IPS-15b (cell line): ENCODE data around the gene NLRC5.

ENCODE experiments used
- H3K27me3 ChIP-seq: one replicate; pipeline ENCODE4 v1.6.1; 2013; ENCODE audit warnings: low read length; ENCODE audit not compliant: control insufficient read depth, insufficient read depth
- H3K36me3 ChIP-seq: one replicate; pipeline ENCODE4 v1.6.1; 2013; ENCODE audit warnings: low read length; ENCODE audit not compliant: control insufficient read depth, insufficient read depth
- H3K4me1 ChIP-seq: one replicate; pipeline ENCODE4 v1.6.1; 2013; ENCODE audit warnings: mild to moderate bottlenecking, low read length; ENCODE audit not compliant: control insufficient read depth, insufficient read depth
- H3K4me3 ChIP-seq: one replicate; pipeline ENCODE4 v1.5.1; 2013; ENCODE audit warnings: low read depth, low read length
- H3K9ac ChIP-seq: one replicate; pipeline ENCODE4 v1.6.1; 2013; ENCODE audit warnings: low read depth, mild to moderate bottlenecking, low read length
- H3K9me3 ChIP-seq: one replicate; pipeline ENCODE4 v1.6.1; 2013; ENCODE audit warnings: mild to moderate bottlenecking, low read length; ENCODE audit not compliant: control insufficient read depth, insufficient read depth

Gene NLRC5

DNA sequence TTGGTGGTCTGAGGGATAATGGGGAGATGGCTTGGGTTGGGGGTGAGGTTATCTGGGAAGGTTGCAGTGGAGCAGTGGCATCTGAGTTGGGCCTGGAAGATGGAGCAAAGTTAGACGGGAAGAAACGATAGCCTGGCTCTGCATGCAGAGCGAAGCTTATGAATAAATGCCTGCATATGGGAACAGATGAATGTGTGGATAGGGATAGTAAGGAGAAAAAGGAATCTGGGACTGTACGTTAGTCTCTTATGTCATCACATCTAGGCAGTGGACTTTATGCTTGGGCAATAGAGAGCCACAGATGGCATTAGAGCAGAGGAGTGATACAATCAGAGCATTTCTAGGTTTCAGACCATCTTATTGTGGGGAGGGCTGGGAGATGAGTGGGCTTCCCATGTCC lies 136.0 kb downstream of the NLRC5 start:
- Histone ChIP-seq H3K9ac (no peak overlapping the region), H3K4me3 (no peak overlapping the region), H3K4me1 (no peaks in the 10 kb centered on the region), H3K9me3 (no peaks in the 10 kb centered on the region), H3K36me3 (no peaks in the 10 kb centered on the region), H3K27me3 (no peaks in the 10 kb centered on the region)

- H3K9me3 ChIP-seq = no peaks in the 10 kb centered on the region
- H3K27me3 ChIP-seq = no peaks in the 10 kb centered on the region
- H3K4me3 ChIP-seq = no peak overlapping the region
- H3K4me1 ChIP-seq = no peaks in the 10 kb centered on the region
- no peak overlapping the region for H3K9ac ChIP-seq
- H3K36me3 ChIP-seq = no peaks in the 10 kb centered on the region
These were observed 136.6 kb downstream of the NLRC5 start for GRCh38 chr16:57125969-57126368.

DNA sequence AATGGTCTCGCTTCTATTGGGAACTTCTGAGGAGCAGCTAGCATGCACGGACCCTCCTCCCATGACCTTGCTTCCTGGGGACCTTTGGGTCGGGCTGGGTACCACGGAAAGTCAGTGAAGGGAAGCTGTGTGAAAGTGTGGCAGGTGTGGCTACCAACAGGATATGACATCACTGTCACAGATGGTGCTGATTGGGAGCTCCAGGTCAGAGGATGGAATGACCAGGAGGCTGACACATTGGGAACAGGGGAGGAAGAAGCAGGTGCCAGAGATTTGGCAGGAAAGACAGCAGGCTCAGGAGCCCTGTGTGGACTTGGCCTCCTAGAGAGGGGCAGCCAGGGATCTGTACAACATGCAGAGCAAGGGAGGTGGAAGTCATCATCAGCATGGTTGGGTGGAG lies 137.1 kb downstream of the NLRC5 start:
- Histone ChIP-seq H3K4me3 (no peak overlapping the region), H3K9me3 (no peaks in the 10 kb centered on the region), H3K27me3 (no peaks in the 10 kb centered on the region), H3K9ac (no peak overlapping the region), H3K36me3 (no peaks in the 10 kb centered on the region), H3K4me1 (no peaks in the 10 kb centered on the region)

DNA sequence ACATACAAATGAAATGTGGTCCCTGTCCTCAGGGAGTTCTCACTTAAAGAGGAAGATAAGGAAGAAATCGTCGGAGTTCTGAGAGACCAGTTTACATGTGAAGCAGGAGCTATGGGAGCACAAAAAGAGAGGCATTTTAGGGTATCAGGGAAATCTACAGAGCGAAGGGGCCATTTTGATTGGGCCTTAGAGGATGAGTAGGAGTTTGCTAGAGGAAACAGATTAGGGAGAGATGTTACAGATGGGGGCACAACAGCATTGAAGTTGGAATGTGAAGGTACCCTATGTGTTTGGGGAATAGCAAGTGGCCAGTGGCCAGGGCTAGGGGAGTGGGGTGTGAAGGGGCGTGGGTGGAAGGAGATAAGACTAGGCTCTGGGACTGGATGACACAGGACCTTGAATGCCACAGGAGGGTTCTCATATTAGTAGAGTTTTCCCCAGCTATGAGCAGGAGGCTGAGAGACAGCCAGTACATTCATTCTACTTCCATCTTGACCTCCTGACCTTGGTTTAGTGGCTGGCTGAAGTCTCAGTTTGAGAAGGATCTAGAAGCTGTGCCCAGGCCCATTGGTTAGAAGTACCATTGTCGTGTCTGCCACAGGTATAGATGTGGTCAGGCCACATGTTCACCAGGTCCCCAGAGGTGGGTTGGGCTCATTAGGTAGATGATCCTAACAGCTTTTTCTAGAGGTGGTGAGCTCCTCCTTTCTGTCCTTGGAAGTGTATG lies 137.8 kb downstream of the NLRC5 start:
- no peaks in the 10 kb centered on the region for H3K4me1 ChIP-seq
- H3K36me3 ChIP-seq = no peaks in the 10 kb centered on the region
- H3K4me3 ChIP-seq = no peak overlapping the region
- H3K27me3 ChIP-seq = no peaks in the 10 kb centered on the region
- no peak overlapping the region for H3K9ac ChIP-seq
- no peaks in the 10 kb centered on the region for H3K9me3 ChIP-seq

DNA sequence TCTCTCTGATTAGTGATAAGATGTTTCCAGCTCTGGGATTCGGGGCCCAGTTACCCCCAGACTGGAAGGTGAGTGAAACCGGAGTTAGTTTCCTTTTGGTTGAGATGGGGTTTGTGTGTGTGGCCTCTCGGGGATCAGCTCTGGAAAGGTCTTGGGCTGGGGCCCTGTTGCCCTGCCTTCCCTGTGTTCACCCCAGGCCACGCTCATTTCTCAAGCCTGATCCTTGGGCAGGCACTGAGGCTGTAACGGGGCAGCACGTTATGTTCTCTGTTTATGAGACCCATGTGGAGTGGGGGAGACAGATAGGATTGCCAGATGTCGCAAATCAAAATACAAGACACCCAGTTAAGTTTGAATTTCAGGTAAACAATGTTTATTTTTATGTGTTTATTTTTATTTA lies 138.5 kb downstream of the NLRC5 start:
- Histone ChIP-seq H3K4me1 (no peaks in the 10 kb centered on the region), H3K9ac (no peak overlapping the region), H3K9me3 (no peaks in the 10 kb centered on the region), H3K36me3 (no peaks in the 10 kb centered on the region), H3K27me3 (no peaks in the 10 kb centered on the region), H3K4me3 (no peak overlapping the region)

- no peak overlapping the region for H3K9ac ChIP-seq
- H3K4me1 ChIP-seq = no peaks in the 10 kb centered on the region
- H3K9me3 ChIP-seq = no peaks in the 10 kb centered on the region
- H3K36me3 ChIP-seq = no peaks in the 10 kb centered on the region
- no peaks in the 10 kb centered on the region for H3K27me3 ChIP-seq
- no peak overlapping the region for H3K4me3 ChIP-seq
These were observed 139.5 kb downstream of the NLRC5 start for GRCh38 chr16:57128771-57129389.

GRCh38 chr16:57130950-57131321 lies 141.6 kb downstream of the NLRC5 start:
- Histone ChIP-seq H3K4me1 (peaks cover 3% of the 10 kb centered on the region), H3K36me3 (no peaks in the 10 kb centered on the region), H3K9ac (no peak overlapping the region), H3K4me3 (no peak overlapping the region), H3K9me3 (no peaks in the 10 kb centered on the region), H3K27me3 (no peaks in the 10 kb centered on the region)

GRCh38 chr16:57131351-57131970 lies 142.1 kb downstream of the NLRC5 start:
- Histone ChIP-seq H3K4me1 (peaks cover 3% of the 10 kb centered on the region), H3K9me3 (no peaks in the 10 kb centered on the region), H3K27me3 (no peaks in the 10 kb centered on the region), H3K4me3 (no peak overlapping the region), H3K36me3 (no peaks in the 10 kb centered on the region), H3K9ac (no peak overlapping the region)

DNA sequence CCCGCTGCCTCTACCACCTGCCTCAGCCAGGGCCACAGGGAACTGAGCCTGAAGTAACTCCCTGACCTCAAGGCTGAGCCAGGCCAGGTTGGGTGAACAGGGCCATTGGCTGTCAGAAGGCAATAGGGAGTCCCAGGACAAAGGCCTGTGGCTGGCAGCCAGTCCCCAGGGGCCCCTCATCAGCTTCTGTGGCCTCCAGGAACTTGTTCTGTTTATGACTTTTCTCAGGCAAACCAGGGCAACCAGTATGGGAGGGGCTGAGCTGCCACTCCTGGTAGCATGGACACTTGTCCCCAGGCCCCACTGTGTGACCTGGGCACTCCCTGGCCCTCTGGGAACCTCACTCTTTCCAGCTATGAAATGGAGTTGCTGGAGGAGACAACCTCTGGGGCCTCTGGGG lies 143.1 kb downstream of the NLRC5 start:
- no peaks in the 10 kb centered on the region for H3K9me3 ChIP-seq
- H3K9ac ChIP-seq = no peak overlapping the region
- peaks cover 3% of the 10 kb centered on the region for H3K4me1 ChIP-seq
- H3K36me3 ChIP-seq = no peaks in the 10 kb centered on the region
- no peaks in the 10 kb centered on the region for H3K27me3 ChIP-seq
- H3K4me3 ChIP-seq = no peak overlapping the region

GRCh38 chr16:57133031-57133430 lies 143.7 kb downstream of the NLRC5 start:
- H3K9ac ChIP-seq = no peak overlapping the region

More at GRCh38 chr16:57133031-57133430, 143.7 kb downstream of the NLRC5 start:
- Histone ChIP-seq H3K9me3 (no peaks in the 10 kb centered on the region), H3K4me3 (no peak overlapping the region), H3K36me3 (no peaks in the 10 kb centered on the region), H3K4me1 (peaks cover 3% of the 10 kb centered on the region), H3K27me3 (no peaks in the 10 kb centered on the region)
